H1 (cell line): Measurements from ENCODE around the gene SNW1. TPM values are rescaled to one million over a fixed set of nuclear protein-coding genes. Genes with fewer than 3 reads are reported as not detected.

Experiments used
- CTCF ChIA-PET: fragments of 300-600 bp; sonication (Branson Sonifier 250); formaldehyde crosslinking; loops from one replicate; lab custom pipeline; 2021; ENCODE audit not compliant: partially characterized antibody; lab: Charles Lee
- POLR2A ChIA-PET: fragments of 300-600 bp; sonication (Branson Sonifier 250); formaldehyde crosslinking; loops from one replicate; lab custom pipeline; 2021; ENCODE audit warnings: inconsistent platforms; ENCODE audit not compliant: partially characterized antibody; lab: Charles Lee
- DNase-seq, 2 experiments: peaks; one replicate each; pipeline versions ENCODE4 v3.0.0 to v3.0.0-alpha.2; 2010 to 2022; ENCODE audit warnings: low spot score in 2 of 2, low read depth in 1 of 2, mixed read lengths in 1 of 2
- FAIRE-seq: peaks from 2 replicates; lab custom pipeline; 2011; peaks lifted over from hg19 to GRCh38; lab: Jason Lieb, UNC
- H2AFZ ChIP-seq: 2 replicates; pipeline ENCODE4 v1.8.1; 2012; ENCODE audit warnings: low read length, inconsistent platforms
- H2AK5ac ChIP-seq: 2 replicates; pipeline ENCODE4 v1.6.1; 2013; ENCODE audit warnings: low read depth, low read length
- H2BK120ac ChIP-seq: replicated peaks from 2 replicates; pipeline ENCODE3; 2013; ENCODE audit warnings: low read depth, low read length, inconsistent platforms
- H2BK12ac ChIP-seq: 2 replicates; pipeline ENCODE4 v1.6.1; 2013; ENCODE audit warnings: low read depth, low read length
- H2BK15ac ChIP-seq: 2 replicates; pipeline ENCODE4 v1.6.1; 2013; ENCODE audit warnings: low read length
- H2BK20ac ChIP-seq: 2 replicates; pipeline ENCODE4 v1.6.1; 2013; ENCODE audit warnings: low read length
- H2BK5ac ChIP-seq: 2 replicates; pipeline ENCODE4 v1.6.1; 2013; ENCODE audit warnings: low read depth, low read length
- H3K14ac ChIP-seq: 2 replicates; pipeline ENCODE4 v1.6.1; 2013; ENCODE audit warnings: inconsistent platforms; ENCODE audit not compliant: insufficient read length
- H3K18ac ChIP-seq: 2 replicates; pipeline ENCODE4 v1.6.1; 2013; ENCODE audit warnings: low read length; ENCODE audit errors: extremely low read depth
- H3K23ac ChIP-seq: 2 replicates; pipeline ENCODE4 v1.6.1; 2013; ENCODE audit warnings: inconsistent platforms; ENCODE audit not compliant: insufficient read length
- H3K23me2 ChIP-seq: 2 replicates; pipeline ENCODE4 v1.6.1; 2013; ENCODE audit warnings: low read depth, low read length
- H3K27ac ChIP-seq: 2 replicates; pipeline ENCODE4 v1.6.1; 2011; ENCODE audit warnings: low read depth, low read length, inconsistent platforms
- H3K27me3 ChIP-seq, 4 experiments: replicated peaks in 1 of 4; 1 replicate in 1 of 4; 2 replicates in 3 of 4; pipeline versions ENCODE4 v1.6.1 to v1.8.1; 2011 to 2013; ENCODE audit warnings: low read length in 3 of 4, mild to moderate bottlenecking in 3 of 4, inconsistent platforms in 2 of 4, mixed read lengths in 2 of 4, moderate library complexity in 1 of 4; ENCODE audit not compliant: control insufficient read depth in 3 of 4, insufficient read depth in 3 of 4; ENCODE audit errors: extremely low read depth in 1 of 4
- H3K36me3 ChIP-seq, 4 experiments: 2 replicates each; pipeline versions ENCODE4 v1.6.1 to v1.8.1; 2011 to 2013; ENCODE audit warnings: mild to moderate bottlenecking in 4 of 4, low read length in 3 of 4, moderate library complexity in 2 of 4, control low read depth in 1 of 4, inconsistent platforms in 1 of 4; ENCODE audit not compliant: insufficient read depth in 4 of 4, control insufficient read depth in 2 of 4
- H3K4ac ChIP-seq: replicated peaks from 2 replicates; pipeline ENCODE3; 2013; ENCODE audit warnings: low read length, low read depth, mixed read lengths, inconsistent platforms; ENCODE audit not compliant: insufficient read length
- H3K4me1 ChIP-seq, 4 experiments: replicated peaks in 1 of 4; 1 replicate in 1 of 4; 2 replicates in 3 of 4; pipeline versions ENCODE4 v1.6.1 to v1.8.1; 2011 to 2013; ENCODE audit warnings: low read length in 3 of 4, inconsistent platforms in 2 of 4, mixed read lengths in 1 of 4; ENCODE audit not compliant: insufficient read depth in 4 of 4, control insufficient read depth in 3 of 4
- H3K4me2 ChIP-seq, 2 experiments: 2 replicates each; pipeline versions ENCODE4 v1.6.1 to v1.8.1; 2011 to 2013; ENCODE audit warnings: low read depth in 2 of 2, low read length in 2 of 2, control low read depth in 1 of 2, inconsistent platforms in 1 of 2, mild to moderate bottlenecking in 1 of 2; ENCODE audit not compliant: insufficient read depth in 1 of 2
- H3K4me3 ChIP-seq, 4 experiments: fragments of 200-600, 300-600 bp in 1 of 4; sonication (generic), shearing (Covaris generic), sonication (Bioruptor Twin) in 1 of 4; 2 replicates each; pipeline versions ENCODE4 v1.5.1 to v1.8.1; 2011 to 2016; ENCODE audit warnings: low read length in 4 of 4, low read depth in 3 of 4, control low read depth in 2 of 4, inconsistent platforms in 2 of 4, mild to moderate bottlenecking in 2 of 4, mixed read lengths in 1 of 4, moderate library complexity in 1 of 4; ENCODE audit not compliant: insufficient read depth in 2 of 4; ENCODE audit errors: extremely low read depth in 1 of 4
- H3K56ac ChIP-seq: replicated peaks from 2 replicates; pipeline ENCODE3; 2013; ENCODE audit warnings: low read depth, mild to moderate bottlenecking, mixed read lengths, low read length, inconsistent platforms; ENCODE audit not compliant: insufficient read length
- H3K79me1 ChIP-seq: 2 replicates; pipeline ENCODE4 v1.6.1; 2013; ENCODE audit warnings: low read depth, low read length, control low read depth
- H3K79me2 ChIP-seq, 2 experiments: 2 replicates each; pipeline versions ENCODE4 v1.6.1 to v1.8.1; 2012 to 2013; ENCODE audit warnings: low read length in 2 of 2, mild to moderate bottlenecking in 2 of 2, inconsistent platforms in 1 of 2; ENCODE audit not compliant: insufficient read depth in 2 of 2, control insufficient read depth in 1 of 2
- H3K9ac ChIP-seq, 4 experiments: replicated peaks in 1 of 4; 1 replicate in 1 of 4; 2 replicates in 3 of 4; pipeline versions ENCODE4 v1.6.1 to v1.8.1; 2011 to 2013; ENCODE audit warnings: low read depth in 3 of 4, low read length in 3 of 4, control low read depth in 2 of 4, mild to moderate bottlenecking in 2 of 4, moderate library complexity in 2 of 4, inconsistent platforms in 1 of 4; ENCODE audit errors: extremely low read depth in 1 of 4
- H3K9me3 ChIP-seq, 2 experiments: 2 replicates each; pipeline versions ENCODE4 v1.6.1 to v1.8.1; 2012 to 2013; ENCODE audit warnings: mild to moderate bottlenecking in 2 of 2, moderate library complexity in 2 of 2, control low read depth in 1 of 2, inconsistent platforms in 1 of 2, low read depth in 1 of 2, low read length in 1 of 2, mixed read lengths in 1 of 2; ENCODE audit not compliant: insufficient read depth in 2 of 2
- H4K20me1 ChIP-seq, 2 experiments: replicated peaks in 1 of 2; 2 replicates each; pipeline versions ENCODE3 to v1.8.1; 2011 to 2013; ENCODE audit warnings: inconsistent platforms in 2 of 2, low read length in 2 of 2, mild to moderate bottlenecking in 1 of 2; ENCODE audit not compliant: insufficient read depth in 2 of 2, control insufficient read depth in 1 of 2
- H4K5ac ChIP-seq: 2 replicates; pipeline ENCODE4 v1.6.1; 2013; ENCODE audit warnings: low read length, low read depth, mixed read lengths, inconsistent platforms; ENCODE audit not compliant: insufficient read length
- H4K8ac ChIP-seq: 2 replicates; pipeline ENCODE4 v1.8.0; 2013; ENCODE audit warnings: mild to moderate bottlenecking, moderate library complexity, low read length, inconsistent platforms; ENCODE audit not compliant: insufficient read depth; ENCODE audit errors: extremely low read depth
- H4K91ac ChIP-seq: replicated peaks from 2 replicates; pipeline ENCODE3; 2013; ENCODE audit warnings: low read length, mixed read lengths, inconsistent platforms; ENCODE audit not compliant: insufficient read length
- CBX8 ChIP-seq: fragments of 300-800, 300-1000 bp; sonication (generic); IDR thresholded peaks from 2 replicates; pipeline ENCODE4 v1.7.1; 2016; ENCODE audit warnings: low read depth, low read length, borderline replicate concordance
- KDM1A ChIP-seq: fragments of 200-600, 300-600 bp; sonication (generic); IDR thresholded peaks from 2 replicates; pipeline ENCODE4 v1.7.1; 2016; ENCODE audit warnings: mild to moderate bottlenecking, low read length, borderline replicate concordance
- polyA plus RNA-seq, 7 experiments: library from polyadenylated mRNA; depleted of rRNA in 3 of 7; stranded (reverse) in 5 of 7; unstranded in 2 of 7; fragments of >200 nt in 5 of 7; fragments of 200-250 nt in 2 of 7; gene quantifications; 1 replicate in 5 of 7; 2 replicates in 1 of 7; 4 replicates in 1 of 7; pipeline versions ENCODE4 v1.2.1 to v1.2.3, GENCODE V29; 2011 to 2013; ENCODE audit warnings: missing spikeins in 2 of 7, mixed read lengths in 2 of 7
- total RNA-seq: library from RNA; stranded (reverse); fragmentation: NEBNext Ultra II Directional; extraction: Animal tissue kit (Norgen Biotek cat#: 25700); gene quantifications from 2 replicates; pipeline ENCODE4 v1.2.1, GENCODE V29; 2021

Gene SNW1
- total and polyA plus RNA-seq, 2 of the 8 experiments (the other 6 are each of a cell fraction or from before 2014, with no cell fraction given): 13.2 to 79.2 TPM

- Histone ChIP-seq H3K79me1 (no peaks in the 10 kb centered on the region), H3K14ac (no peak overlapping the region)
- TF ChIP-seq CBX8 (no peak), KDM1A (no peak)
Measured at GRCh38 chr14:77782202-77782601, 21.2 kb upstream of the SNW1 start.

More at GRCh38 chr14:77782202-77782601, 21.2 kb upstream of the SNW1 start:
- Histone ChIP-seq H3K4me1 (peaks cover 0 to 6% (median 1%) of the 10 kb centered on the region in 4 experiments; a peak in 2 of 7 replicates), H3K4me3 (no peak overlapping the region), H2BK5ac (no peak overlapping the region), H3K9me3 (no peaks in the 10 kb centered on the region), H3K4ac (no peak overlapping the region), H4K20me1 (no peaks in the 10 kb centered on the region), H4K91ac (no peak overlapping the region), H3K9ac (no peak overlapping the region), H2AK5ac (no peak overlapping the region), H4K8ac (no peak overlapping the region), H2AFZ (no peak overlapping the region), H2BK120ac (no peak overlapping the region), H3K27me3 (no peaks in the 10 kb centered on the region), H3K27ac (no peak overlapping the region), H3K79me2 (no peaks in the 10 kb centered on the region), H2BK12ac (no peak overlapping the region), H3K36me3 (no peaks in the 10 kb centered on the region), H2BK15ac (no peak overlapping the region), H3K23ac (no peak overlapping the region), H3K56ac (no peak overlapping the region), H3K18ac (no peak overlapping the region), H4K5ac (no peak overlapping the region), H2BK20ac (no peak overlapping the region), H3K4me2 (no peak overlapping the region), H3K23me2 (no peaks in the 10 kb centered on the region; the same call in 1 of the 2 replicates)
- FAIRE-seq: no peak
- no peak for DNase-seq
- ChIA-PET CTCF (no interaction called here), POLR2A (no interaction called here)
